Retinal pigment epithelial cell (primary cell): ENCODE results near the gene POLR3B.

Experiments
- DNase-seq: peaks from one replicate; pipeline ENCODE4 v3.0.0-alpha.2; 2010; ENCODE audit warnings: low read depth
- H3K4me3 ChIP-seq: 2 replicates; pipeline ENCODE4 v1.5.1; 2011; ENCODE audit warnings: mild to moderate bottlenecking, low read length, control low read depth, moderate library complexity
- TF ChIP-seq, protein P1 (sequence below): conservative IDR thresholded peaks from 2 replicates; pipeline ENCODE4 v1.5.1; 2011; ENCODE audit warnings: low read depth, low read length, control low read depth, inconsistent platforms

The POLR3B gene

DNA sequence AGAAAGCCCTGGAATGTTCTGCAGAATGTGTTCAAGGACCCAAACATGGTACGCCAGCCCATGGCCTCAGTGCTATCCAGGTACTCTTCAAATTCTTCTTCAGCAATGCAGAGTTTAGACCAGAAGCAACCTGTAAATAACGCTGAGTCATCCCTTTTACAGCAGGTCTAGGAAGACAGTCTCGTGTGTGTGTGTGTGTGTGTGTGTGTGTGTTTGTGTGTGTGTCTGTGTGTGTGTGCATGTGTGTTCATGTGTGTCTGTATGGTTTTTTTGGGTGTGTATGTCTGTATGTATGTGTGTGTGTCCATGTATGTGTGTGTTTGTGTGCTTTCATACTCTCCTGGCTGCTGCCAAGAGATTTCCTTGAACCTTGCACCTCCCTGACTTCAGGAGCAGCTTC is 165.2 kb downstream of the POLR3B start:
- no peak overlapping the region for H3K4me3 ChIP-seq
- TF ChIP-seq, protein P1, sequence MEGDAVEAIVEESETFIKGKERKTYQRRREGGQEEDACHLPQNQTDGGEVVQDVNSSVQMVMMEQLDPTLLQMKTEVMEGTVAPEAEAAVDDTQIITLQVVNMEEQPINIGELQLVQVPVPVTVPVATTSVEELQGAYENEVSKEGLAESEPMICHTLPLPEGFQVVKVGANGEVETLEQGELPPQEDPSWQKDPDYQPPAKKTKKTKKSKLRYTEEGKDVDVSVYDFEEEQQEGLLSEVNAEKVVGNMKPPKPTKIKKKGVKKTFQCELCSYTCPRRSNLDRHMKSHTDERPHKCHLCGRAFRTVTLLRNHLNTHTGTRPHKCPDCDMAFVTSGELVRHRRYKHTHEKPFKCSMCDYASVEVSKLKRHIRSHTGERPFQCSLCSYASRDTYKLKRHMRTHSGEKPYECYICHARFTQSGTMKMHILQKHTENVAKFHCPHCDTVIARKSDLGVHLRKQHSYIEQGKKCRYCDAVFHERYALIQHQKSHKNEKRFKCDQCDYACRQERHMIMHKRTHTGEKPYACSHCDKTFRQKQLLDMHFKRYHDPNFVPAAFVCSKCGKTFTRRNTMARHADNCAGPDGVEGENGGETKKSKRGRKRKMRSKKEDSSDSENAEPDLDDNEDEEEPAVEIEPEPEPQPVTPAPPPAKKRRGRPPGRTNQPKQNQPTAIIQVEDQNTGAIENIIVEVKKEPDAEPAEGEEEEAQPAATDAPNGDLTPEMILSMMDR, result no peak
- no peak for DNase-seq

DNA sequence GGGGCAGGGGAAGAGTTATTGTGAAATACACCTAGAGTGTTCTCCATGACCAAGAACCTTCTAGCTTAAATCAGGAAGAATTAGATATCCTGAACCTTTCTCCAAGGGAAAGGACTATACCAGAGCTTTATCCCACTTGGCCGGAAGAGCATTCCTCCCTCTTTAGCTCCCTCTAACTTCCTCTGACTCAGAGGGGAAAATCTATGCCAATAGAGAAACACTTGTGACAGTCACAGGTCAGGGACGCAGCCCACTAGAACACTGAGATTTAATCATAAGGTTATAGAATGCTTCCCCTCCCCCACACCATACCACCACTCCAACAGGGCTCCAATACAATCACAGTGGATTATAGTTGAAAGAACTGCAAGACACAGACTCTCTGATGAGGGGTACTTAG is 169.8 kb downstream of the POLR3B start:
- no peak overlapping the region for H3K4me3 ChIP-seq
- TF ChIP-seq, protein P1, result no peak
- peak; percentile 43 for DNase-seq

DNA sequence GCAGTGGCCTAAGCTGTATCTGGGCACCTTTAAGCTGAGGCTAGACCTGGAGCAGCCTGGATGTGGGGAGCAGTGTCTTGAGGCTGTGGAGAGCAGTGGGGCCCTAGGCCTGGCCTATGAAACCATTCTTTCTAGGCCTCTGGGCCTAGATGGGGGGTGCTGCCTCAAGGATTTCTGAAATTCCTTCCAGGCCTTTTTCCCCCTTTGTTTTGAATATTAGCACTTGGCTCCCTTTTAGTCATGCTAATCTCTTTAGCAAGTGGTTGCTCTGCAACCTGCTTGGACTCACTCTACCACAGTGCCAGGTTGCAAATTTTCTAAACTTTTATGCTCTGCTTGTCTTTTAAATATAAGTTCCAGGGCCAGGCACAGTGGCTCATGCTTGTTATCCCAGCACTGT is 183.7 kb downstream of the POLR3B start:
- DNase-seq, result no peak
- no peak overlapping the region for H3K4me3 ChIP-seq

DNA sequence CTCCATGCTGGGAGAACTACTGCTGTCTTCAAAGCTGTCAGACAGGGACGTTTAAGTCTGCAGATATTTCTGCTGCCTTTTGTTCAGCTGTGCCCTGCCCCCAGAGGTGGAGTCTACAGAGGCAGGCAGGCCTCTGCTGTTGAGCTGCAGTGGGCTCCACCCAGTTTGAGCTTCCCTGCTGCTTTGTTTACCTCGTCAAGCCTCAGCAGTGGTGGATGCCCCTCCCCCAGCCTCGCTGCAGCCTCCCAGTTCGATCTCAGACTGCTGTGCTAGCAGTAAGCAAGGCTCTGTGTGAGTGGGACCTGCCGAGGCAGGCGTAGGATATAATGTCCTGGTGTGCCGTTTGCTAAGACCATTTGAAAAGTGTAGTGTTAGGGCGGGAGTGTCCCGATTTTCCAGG is 193.9 kb downstream of the POLR3B start:
- TF ChIP-seq, protein P1, result no peak
- H3K4me3 ChIP-seq, result no peak overlapping the region

More for the DNA sequence above, 183.7 kb downstream of the POLR3B start:
- TF ChIP-seq, protein P1, result no peak

DNA sequence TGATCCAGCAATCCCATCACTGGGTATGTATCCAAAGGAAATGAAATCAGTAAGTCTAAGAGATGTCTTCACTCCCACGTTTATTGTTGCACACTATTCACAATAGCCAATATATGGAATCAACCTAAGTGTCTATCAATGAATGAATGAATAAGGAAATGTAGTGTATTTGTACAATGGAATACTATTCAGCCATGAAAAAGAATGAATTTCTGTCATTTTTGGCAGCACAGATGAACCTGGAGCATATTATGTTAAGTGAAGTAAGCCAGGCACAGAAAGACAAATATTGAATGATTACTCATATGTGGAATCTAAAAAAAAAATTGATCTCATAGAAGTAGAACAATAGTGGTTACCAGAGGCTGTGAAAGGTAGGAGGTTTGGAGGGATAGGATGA is 194.7 kb downstream of the POLR3B start:
- no peak overlapping the region for H3K4me3 ChIP-seq
- no peak for DNase-seq
- TF ChIP-seq, protein P1, result no peak

More for the DNA sequence above, 193.9 kb downstream of the POLR3B start:
- no peak for DNase-seq
